HEK293 (cell line): ENCODE results near the gene MRPL20.

ENCODE experiments used
- KLF1 ChIP-seq: fragments of 450-650 bp; formaldehyde crosslinking; IDR thresholded peaks from 2 replicates; pipeline ENCODE4 v1.5.1; 2016; ENCODE audit warnings: missing biosample characterization, missing genetic modification characterization
- KLF10 ChIP-seq: fragments of 450-650 bp; IDR thresholded peaks from 2 replicates; pipeline ENCODE4 v1.5.1; 2018; ENCODE audit warnings: missing biosample characterization, mild to moderate bottlenecking, missing genetic modification characterization
- KLF7 ChIP-seq: fragments of 450-650 bp; formaldehyde crosslinking; IDR thresholded peaks from 2 replicates; pipeline ENCODE4 v1.5.1; 2016; ENCODE audit warnings: missing biosample characterization, missing genetic modification characterization, borderline replicate concordance
- MEIS1 ChIP-seq: sonication (generic); formaldehyde crosslinking; IDR thresholded peaks from 2 replicates; pipeline ENCODE4 v1.8.1; 2022; ENCODE audit warnings: missing genetic modification reagents, mild to moderate bottlenecking, borderline replicate concordance
- MYNN ChIP-seq: fragments of 450-650 bp; formaldehyde crosslinking; IDR thresholded peaks from 2 replicates; pipeline ENCODE4 v1.5.1; 2016; ENCODE audit warnings: missing biosample characterization, missing genetic modification characterization, borderline replicate concordance
- SCRT2 ChIP-seq: fragments of 450-650 bp; formaldehyde crosslinking; IDR thresholded peaks from 2 replicates; pipeline ENCODE4 v1.5.1; 2016; ENCODE audit warnings: missing biosample characterization, missing genetic modification characterization
- ZNF133 ChIP-seq: fragments of 450-650 bp; formaldehyde crosslinking; IDR thresholded peaks from 2 replicates; pipeline ENCODE4 v1.5.1; 2016; ENCODE audit warnings: missing biosample characterization, missing genetic modification characterization
- ZNF155 ChIP-seq: fragments of 450-650 bp; formaldehyde crosslinking; IDR thresholded peaks from 2 replicates; pipeline ENCODE4 v1.5.1; 2016; ENCODE audit warnings: missing biosample characterization, missing genetic modification characterization
- ZNF248 ChIP-seq: fragments of 450-650 bp; formaldehyde crosslinking; IDR thresholded peaks from 2 replicates; pipeline ENCODE4 v1.5.1; 2017; ENCODE audit warnings: missing biosample characterization, missing genetic modification characterization
- ZNF391 ChIP-seq: fragments of 450-650 bp; formaldehyde crosslinking; IDR thresholded peaks from 2 replicates; pipeline ENCODE4 v1.5.1; 2016; ENCODE audit warnings: low read depth, missing biosample characterization, missing genetic modification characterization, borderline replicate concordance
- ZNF510 ChIP-seq: fragments of 450-650 bp; formaldehyde crosslinking; IDR thresholded peaks from 2 replicates; pipeline ENCODE4 v1.5.1; 2018; ENCODE audit warnings: mild to moderate bottlenecking, missing genetic modification characterization, missing biosample characterization; ENCODE audit not compliant: insufficient replicate concordance
- ZNF621 ChIP-seq: fragments of 450-650 bp; formaldehyde crosslinking; IDR thresholded peaks from 2 replicates; pipeline ENCODE4 v1.5.1; 2017; ENCODE audit warnings: missing biosample characterization, missing genetic modification characterization
- ZNF677 ChIP-seq: fragments of 450-650 bp; IDR thresholded peaks from 2 replicates; pipeline ENCODE4 v1.5.0; 2018; ENCODE audit warnings: missing biosample characterization, mild to moderate bottlenecking, missing genetic modification characterization, moderate library complexity
- ZNF776 ChIP-seq: fragments of 450-650 bp; formaldehyde crosslinking; IDR thresholded peaks from 2 replicates; pipeline ENCODE4 v1.5.0; 2017; ENCODE audit warnings: missing biosample characterization, missing genetic modification characterization, borderline replicate concordance
- ZNF791 ChIP-seq: fragments of 450-650 bp; formaldehyde crosslinking; IDR thresholded peaks from 2 replicates; pipeline ENCODE4 v1.5.1; 2016; ENCODE audit warnings: missing biosample characterization, missing genetic modification characterization
- ZNF830 ChIP-seq: fragments of 450-650 bp; IDR thresholded peaks from 2 replicates; pipeline ENCODE4 v1.5.0; 2018; ENCODE audit warnings: missing biosample characterization, missing genetic modification characterization, low read depth, mild to moderate bottlenecking, moderate library complexity
- ZSCAN16 ChIP-seq: fragments of 450-650 bp; formaldehyde crosslinking; IDR thresholded peaks from 2 replicates; pipeline ENCODE4 v1.5.1; 2016; ENCODE audit warnings: missing biosample characterization, missing genetic modification characterization
- TF ChIP-seq, protein P1 (sequence below): fragments of 450-650 bp; formaldehyde crosslinking; IDR thresholded peaks from 2 replicates; pipeline ENCODE4 v1.5.1; 2016; ENCODE audit warnings: missing biosample characterization, missing genetic modification characterization
- TF ChIP-seq, protein P2 (sequence below): fragments of 450-650 bp; formaldehyde crosslinking; conservative IDR thresholded peaks from 2 replicates; pipeline ENCODE4 v1.5.1; 2016; ENCODE audit warnings: low read depth, missing biosample characterization, missing genetic modification characterization
- TF ChIP-seq, protein P3 (sequence below): fragments of 450-650 bp; formaldehyde crosslinking; conservative IDR thresholded peaks from 2 replicates; pipeline ENCODE4 v1.5.1; 2016; ENCODE audit warnings: low read depth, missing biosample characterization, missing genetic modification characterization
- TF ChIP-seq, protein P4 (sequence below): fragments of 450-650 bp; formaldehyde crosslinking; IDR thresholded peaks from 2 replicates; pipeline ENCODE4 v1.5.1; 2016; ENCODE audit warnings: missing biosample characterization, missing genetic modification characterization
- TF ChIP-seq, protein P5 (sequence below): fragments of 450-650 bp; formaldehyde crosslinking; IDR thresholded peaks from 2 replicates; pipeline ENCODE4 v1.5.1; 2016; ENCODE audit warnings: missing biosample characterization, missing genetic modification characterization
- TF ChIP-seq, protein P6 (sequence below): fragments of 450-650 bp; formaldehyde crosslinking; IDR thresholded peaks from 2 replicates; pipeline ENCODE4 v1.5.1; 2016; ENCODE audit warnings: missing biosample characterization, missing genetic modification characterization

MRPL20 gene

DNA sequence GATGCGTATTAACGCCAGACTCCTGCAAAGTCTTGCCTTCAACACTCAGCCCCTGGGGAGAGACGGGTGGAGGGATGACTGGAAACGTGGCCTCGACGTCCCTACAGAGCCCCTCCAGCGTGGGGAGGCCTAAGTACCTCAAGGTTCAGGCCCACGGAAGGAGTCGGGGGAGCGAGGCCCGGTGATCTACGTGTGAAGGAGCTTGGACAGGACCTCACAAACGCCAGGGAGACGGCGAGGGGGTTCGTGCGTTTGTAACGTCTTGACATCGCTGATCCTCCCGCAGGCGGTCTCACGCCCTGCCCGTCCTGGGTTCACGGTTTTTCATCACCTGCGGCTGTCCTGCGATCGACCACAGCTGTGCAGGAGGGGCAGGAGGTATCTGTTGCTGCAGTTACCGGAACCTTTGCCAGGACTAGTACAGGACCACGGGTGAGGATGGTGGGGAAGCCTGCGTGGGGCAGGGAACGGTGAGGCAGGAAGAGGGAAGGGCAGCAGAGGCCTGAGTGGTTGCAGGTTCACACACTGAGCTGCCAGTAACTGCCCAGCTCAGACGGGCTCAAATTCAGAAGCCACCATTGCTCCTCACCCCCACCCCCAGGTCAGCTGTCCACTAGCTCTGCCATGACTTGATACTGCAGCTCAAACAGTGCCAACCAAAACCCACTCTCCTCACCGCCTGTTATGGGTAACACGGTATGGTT lies 7.1 kb downstream of the MRPL20 start (continued):
- TF ChIP-seq ZNF391 (tag by site-specific recombination) (peak; percentile 44; the same call in 1 of the 2 replicates), SCRT2 (tag by site-specific recombination) (peak; percentile 96), ZNF791 (tag by site-specific recombination) (no peak), ZNF248 (tag by site-specific recombination) (no peak), ZNF830 (no peak), ZNF510 (tag by site-specific recombination) (no peak), ZSCAN16 (tag by site-specific recombination) (no peak), MYNN (tag by site-specific recombination) (no peak), ZNF133 (tag by site-specific recombination) (no peak), ZNF776 (tag by site-specific recombination) (no peak), KLF10 (tag by site-specific recombination) (no peak), MEIS1 (CRISPR knock-in tag) (no peak), ZNF155 (no peak), ZNF677 (no peak), KLF7 (tag by site-specific recombination) (0 out of 2 replicates have a peak, but pooled peaks have one; percentile 27), KLF1 (tag by site-specific recombination) (0 out of 2 replicates have a peak, but pooled peaks have one; percentile 27), ZNF621 (tag by site-specific recombination) (no peak)
- TF ChIP-seq, protein P1, sequence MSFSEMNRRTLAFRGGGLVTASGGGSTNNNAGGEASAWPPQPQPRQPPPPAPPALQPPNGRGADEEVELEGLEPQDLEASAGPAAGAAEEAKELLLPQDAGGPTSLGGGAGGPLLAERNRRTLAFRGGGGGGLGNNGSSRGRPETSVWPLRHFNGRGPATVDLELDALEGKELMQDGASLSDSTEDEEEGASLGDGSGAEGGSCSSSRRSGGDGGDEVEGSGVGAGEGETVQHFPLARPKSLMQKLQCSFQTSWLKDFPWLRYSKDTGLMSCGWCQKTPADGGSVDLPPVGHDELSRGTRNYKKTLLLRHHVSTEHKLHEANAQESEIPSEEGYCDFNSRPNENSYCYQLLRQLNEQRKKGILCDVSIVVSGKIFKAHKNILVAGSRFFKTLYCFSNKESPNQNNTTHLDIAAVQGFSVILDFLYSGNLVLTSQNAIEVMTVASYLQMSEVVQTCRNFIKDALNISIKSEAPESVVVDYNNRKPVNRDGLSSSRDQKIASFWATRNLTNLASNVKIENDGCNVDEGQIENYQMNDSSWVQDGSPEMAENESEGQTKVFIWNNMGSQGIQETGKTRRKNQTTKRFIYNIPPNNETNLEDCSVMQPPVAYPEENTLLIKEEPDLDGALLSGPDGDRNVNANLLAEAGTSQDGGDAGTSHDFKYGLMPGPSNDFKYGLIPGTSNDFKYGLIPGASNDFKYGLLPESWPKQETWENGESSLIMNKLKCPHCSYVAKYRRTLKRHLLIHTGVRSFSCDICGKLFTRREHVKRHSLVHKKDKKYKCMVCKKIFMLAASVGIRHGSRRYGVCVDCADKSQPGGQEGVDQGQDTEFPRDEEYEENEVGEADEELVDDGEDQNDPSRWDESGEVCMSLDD (tag by site-specific recombination), result peak; percentile 14; the same call in 1 of the 2 replicates
- TF ChIP-seq, protein P2, sequence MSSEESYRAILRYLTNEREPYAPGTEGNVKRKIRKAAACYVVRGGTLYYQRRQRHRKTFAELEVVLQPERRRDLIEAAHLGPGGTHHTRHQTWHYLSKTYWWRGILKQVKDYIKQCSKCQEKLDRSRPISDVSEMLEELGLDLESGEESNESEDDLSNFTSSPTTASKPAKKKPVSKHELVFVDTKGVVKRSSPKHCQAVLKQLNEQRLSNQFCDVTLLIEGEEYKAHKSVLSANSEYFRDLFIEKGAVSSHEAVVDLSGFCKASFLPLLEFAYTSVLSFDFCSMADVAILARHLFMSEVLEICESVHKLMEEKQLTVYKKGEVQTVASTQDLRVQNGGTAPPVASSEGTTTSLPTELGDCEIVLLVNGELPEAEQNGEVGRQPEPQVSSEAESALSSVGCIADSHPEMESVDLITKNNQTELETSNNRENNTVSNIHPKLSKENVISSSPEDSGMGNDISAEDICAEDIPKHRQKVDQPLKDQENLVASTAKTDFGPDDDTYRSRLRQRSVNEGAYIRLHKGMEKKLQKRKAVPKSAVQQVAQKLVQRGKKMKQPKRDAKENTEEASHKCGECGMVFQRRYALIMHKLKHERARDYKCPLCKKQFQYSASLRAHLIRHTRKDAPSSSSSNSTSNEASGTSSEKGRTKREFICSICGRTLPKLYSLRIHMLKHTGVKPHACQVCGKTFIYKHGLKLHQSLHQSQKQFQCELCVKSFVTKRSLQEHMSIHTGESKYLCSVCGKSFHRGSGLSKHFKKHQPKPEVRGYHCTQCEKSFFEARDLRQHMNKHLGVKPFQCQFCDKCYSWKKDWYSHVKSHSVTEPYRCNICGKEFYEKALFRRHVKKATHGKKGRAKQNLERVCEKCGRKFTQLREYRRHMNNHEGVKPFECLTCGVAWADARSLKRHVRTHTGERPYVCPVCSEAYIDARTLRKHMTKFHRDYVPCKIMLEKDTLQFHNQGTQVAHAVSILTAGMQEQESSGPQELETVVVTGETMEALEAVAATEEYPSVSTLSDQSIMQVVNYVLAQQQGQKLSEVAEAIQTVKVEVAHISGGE (tag by site-specific recombination), result no peak
- TF ChIP-seq, protein P3, sequence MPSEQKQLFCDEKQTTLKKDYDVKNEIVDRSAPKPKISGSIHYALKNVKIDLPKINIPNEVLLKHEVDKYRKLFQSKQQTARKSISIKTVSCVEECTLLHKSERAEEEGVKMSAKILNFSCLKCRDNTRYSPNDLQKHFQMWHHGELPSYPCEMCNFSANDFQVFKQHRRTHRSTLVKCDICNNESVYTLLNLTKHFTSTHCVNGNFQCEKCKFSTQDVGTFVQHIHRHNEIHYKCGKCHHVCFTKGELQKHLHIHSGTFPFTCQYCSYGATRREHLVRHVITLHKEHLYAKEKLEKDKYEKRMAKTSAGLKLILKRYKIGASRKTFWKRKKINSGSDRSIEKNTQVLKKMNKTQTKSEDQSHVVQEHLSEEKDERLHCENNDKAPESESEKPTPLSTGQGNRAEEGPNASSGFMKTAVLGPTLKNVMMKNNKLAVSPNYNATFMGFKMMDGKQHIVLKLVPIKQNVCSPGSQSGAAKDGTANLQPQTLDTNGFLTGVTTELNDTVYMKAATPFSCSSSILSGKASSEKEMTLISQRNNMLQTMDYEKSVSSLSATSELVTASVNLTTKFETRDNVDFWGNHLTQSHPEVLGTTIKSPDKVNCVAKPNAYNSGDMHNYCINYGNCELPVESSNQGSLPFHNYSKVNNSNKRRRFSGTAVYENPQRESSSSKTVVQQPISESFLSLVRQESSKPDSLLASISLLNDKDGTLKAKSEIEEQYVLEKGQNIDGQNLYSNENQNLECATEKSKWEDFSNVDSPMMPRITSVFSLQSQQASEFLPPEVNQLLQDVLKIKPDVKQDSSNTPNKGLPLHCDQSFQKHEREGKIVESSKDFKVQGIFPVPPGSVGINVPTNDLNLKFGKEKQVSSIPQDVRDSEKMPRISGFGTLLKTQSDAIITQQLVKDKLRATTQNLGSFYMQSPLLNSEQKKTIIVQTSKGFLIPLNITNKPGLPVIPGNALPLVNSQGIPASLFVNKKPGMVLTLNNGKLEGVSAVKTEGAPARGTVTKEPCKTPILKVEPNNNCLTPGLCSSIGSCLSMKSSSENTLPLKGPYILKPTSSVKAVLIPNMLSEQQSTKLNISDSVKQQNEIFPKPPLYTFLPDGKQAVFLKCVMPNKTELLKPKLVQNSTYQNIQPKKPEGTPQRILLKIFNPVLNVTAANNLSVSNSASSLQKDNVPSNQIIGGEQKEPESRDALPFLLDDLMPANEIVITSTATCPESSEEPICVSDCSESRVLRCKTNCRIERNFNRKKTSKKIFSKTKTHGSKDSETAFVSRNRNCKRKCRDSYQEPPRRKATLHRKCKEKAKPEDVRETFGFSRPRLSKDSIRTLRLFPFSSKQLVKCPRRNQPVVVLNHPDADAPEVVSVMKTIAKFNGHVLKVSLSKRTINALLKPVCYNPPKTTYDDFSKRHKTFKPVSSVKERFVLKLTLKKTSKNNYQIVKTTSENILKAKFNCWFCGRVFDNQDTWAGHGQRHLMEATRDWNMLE (tag by site-specific recombination), result no peak
- TF ChIP-seq, protein P4, sequence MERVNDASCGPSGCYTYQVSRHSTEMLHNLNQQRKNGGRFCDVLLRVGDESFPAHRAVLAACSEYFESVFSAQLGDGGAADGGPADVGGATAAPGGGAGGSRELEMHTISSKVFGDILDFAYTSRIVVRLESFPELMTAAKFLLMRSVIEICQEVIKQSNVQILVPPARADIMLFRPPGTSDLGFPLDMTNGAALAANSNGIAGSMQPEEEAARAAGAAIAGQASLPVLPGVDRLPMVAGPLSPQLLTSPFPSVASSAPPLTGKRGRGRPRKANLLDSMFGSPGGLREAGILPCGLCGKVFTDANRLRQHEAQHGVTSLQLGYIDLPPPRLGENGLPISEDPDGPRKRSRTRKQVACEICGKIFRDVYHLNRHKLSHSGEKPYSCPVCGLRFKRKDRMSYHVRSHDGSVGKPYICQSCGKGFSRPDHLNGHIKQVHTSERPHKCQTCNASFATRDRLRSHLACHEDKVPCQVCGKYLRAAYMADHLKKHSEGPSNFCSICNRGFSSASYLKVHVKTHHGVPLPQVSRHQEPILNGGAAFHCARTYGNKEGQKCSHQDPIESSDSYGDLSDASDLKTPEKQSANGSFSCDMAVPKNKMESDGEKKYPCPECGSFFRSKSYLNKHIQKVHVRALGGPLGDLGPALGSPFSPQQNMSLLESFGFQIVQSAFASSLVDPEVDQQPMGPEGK, result no peak
- TF ChIP-seq, protein P5, sequence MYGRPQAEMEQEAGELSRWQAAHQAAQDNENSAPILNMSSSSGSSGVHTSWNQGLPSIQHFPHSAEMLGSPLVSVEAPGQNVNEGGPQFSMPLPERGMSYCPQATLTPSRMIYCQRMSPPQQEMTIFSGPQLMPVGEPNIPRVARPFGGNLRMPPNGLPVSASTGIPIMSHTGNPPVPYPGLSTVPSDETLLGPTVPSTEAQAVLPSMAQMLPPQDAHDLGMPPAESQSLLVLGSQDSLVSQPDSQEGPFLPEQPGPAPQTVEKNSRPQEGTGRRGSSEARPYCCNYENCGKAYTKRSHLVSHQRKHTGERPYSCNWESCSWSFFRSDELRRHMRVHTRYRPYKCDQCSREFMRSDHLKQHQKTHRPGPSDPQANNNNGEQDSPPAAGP, result peak; percentile 28
- TF ChIP-seq, protein P6, sequence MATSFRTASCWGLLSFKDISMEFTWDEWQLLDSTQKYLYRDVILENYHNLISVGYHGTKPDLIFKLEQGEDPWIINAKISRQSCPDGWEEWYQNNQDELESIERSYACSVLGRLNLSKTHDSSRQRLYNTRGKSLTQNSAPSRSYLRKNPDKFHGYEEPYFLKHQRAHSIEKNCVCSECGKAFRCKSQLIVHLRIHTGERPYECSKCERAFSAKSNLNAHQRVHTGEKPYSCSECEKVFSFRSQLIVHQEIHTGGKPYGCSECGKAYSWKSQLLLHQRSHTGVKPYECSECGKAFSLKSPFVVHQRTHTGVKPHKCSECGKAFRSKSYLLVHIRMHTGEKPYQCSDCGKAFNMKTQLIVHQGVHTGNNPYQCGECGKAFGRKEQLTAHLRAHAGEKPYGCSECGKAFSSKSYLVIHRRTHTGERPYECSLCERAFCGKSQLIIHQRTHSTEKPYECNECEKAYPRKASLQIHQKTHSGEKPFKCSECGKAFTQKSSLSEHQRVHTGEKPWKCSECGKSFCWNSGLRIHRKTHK, result no peak
